GM19455 (cell line): ENCODE results near the gene ADD1.

Source experiments
- ATAC-seq: cut with Tn5 transposase; IDR thresholded peaks from one replicate; pipeline ENCODE4 v1.9.1; 2021; ENCODE audit not compliant: unreplicated experiment

Gene ADD1

DNA sequence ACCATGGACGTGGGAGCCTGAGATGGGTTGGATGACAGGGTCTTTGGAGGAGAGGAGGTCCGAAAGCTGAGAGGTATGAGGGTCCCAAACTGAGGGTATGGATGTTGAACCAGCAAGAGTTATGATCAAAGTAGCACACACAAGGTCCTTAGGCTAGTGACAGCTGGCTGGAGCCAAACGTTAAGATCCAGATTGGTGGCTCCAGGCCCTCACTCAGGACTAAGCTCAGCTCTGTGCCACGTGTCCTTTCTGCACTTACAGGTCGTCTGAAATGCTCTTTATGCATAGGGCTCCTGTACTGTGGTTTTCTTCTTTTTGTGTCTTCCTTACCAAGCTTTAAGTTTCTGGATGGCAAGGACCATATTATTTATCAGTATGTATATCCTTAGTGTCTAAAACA lies 35.4 kb downstream of the ADD1 start:
- no peak for ATAC-seq

DNA sequence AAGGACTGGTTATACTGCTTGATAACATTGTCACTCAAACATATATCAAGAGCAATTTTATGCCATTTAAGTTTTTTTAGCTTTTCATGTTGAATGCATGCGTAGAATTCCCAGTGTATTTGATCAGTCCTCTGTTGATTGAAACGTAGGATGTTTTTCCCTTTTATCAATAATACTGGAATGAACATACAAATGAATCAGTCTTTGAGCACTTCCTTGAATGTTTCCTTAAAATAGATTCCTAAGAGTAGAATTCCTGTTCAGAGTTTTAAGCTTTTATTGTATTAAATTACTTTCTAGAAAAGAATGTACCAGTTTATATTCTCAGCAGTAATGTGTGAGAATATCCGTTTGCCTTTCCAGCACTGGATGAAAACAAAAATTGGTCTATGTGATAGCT lies 37.8 kb downstream of the ADD1 start:
- no peak for ATAC-seq

DNA sequence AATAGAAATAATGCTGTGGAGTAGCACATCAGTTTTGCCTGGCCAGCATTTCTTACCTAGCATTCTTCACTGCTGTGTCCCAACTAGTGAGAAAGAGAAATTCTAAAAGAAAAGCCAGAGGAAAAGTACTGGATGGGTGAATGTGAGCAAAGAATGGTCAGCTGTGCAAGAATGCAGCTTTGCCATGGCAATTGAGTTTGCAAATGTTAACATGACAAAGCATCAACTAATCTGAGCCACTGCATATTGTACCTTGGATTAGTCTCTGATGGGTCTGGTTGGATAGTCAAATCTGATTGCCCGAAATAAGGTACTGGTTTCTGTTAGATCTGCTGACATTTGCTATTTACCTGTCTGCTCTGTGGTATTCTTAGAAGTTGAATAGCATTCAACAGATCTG lies 38.7 kb downstream of the ADD1 start:
- no peak for ATAC-seq

DNA sequence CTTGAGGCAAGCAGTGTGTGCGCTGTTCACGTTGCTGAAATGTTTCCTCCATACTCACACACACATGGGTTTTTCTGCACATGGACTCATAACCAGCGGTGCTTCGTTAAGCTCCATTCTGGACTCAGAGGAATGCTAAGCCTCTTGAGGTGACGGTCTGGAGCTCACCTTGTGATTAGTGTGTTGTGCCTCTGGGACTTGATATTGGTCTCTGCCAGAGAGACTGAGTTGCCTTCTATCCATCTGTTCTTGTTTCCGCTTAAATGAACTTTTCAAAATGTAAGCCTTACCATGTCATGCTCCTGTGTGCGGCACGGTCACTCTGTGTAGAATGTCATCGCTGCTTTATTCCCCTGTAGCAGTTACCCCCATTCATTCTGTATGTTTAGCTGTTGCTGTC lies 42.5 kb downstream of the ADD1 start:
- no peak for ATAC-seq

DNA sequence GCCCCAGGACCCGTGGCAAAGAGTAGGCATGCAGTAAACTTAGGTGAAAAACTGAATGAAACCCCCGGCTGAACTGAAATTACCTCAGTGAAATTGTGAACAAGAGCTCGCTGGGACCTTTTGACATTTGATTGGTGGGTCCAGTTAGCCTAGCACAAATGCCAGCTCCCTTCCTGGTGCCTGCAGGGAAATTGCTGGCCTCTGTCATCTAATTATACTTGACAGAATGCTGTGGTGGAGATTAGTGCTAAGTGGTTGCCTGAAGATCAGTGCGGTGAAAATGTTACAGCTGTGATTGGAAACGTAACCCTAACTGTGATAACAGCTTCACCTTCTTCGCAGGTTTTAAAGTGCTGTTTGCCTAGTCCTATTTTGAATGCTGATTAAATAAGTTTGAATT lies 43.0 kb downstream of the ADD1 start:
- no peak for ATAC-seq

DNA sequence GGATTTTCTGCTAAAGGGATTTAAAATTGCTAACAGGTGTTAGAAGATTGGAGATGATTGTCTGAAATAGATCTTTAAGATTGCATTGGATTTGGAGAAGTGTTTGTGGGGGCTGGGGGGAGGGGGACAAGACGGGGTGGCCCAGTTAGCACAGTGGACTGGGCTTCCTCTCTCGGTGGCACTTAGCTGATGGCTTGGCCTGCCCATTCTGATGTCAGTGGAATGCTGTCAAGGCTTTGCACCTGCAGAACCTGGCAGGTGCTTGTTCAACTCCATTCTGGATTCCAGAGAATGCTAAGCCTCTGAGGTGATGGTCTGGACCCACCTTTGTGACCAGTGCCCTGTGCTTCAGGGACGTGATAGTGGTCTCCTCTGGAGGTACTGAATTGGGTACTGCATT lies 43.7 kb downstream of the ADD1 start:
- ATAC-seq: no peak

DNA sequence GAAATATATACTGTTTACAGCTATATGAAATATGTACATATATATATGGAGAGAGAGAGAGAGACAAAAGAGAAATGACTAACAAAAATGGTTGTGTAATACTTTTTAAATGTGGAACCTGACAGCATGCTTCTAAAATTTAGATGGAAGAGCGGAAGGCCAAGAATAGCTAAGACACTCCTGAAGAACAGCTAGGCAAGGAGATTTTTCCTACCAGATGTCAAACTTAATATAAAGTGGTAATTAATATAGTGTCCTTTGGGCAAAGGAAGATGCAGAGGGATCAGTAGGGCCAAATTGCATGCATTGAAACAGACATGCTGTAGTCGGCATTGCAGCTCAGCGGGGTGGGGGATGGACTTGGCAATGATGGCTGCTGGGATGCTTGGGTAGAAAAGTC lies 45.2 kb downstream of the ADD1 start:
- ATAC-seq: no peak

DNA sequence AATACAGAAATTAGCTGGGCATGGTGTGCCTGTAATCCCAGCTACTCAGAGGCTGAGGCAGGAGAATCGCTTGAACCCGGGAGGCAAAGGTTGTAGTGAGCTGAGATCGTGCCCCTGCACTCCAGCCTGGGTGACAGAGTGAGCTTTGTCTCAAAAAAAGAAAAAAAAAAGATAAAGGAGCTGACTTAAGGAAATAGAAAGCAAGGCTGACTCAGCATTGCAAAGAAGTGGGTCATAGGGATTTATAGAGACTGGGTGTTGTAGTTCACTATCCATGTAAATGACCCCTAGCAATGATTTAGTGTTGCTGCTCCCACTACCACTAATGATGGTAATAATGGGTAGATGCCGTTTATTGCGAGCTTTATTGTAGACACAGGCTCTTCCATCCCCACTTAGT lies 47.6 kb downstream of the ADD1 start:
- ATAC-seq: no peak

DNA sequence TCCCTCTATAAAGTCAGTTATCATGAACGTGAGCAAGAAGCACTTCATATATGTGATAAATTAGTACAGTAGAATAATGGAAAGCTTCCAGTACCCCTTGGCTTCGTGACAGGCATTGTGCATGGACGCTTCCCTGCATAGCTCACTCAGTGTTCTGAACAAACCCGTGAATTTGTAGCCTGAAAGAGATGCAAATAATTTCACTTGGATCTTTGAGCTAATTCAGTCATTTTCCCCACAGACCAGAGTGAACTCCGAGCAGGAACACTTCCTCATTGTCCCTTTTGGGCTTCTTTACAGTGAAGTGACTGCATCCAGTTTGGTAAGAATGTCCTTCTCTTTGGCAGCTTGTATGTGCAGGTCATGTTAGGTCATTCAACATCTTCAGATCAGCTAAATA lies 50.1 kb downstream of the ADD1 start:
- no peak for ATAC-seq

DNA sequence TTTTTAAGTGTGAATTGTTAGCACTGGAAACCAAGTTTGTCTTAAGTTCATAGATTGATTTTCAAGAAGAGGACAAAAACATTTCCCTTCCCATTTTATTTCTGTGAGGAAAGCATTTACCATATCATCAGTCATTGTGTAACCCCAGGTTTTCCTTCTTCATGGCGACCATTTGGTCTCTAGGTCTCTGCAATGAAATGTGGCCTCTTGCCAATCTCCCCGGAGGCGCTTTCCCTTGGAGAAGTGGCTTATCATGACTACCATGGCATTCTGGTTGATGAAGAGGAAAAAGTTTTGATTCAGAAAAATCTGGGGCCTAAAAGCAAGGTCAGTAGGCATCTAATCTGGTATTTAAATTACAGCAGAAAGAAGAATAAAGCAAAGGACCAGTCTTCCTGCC lies 54.4 kb downstream of the ADD1 start:
- no peak for ATAC-seq

DNA sequence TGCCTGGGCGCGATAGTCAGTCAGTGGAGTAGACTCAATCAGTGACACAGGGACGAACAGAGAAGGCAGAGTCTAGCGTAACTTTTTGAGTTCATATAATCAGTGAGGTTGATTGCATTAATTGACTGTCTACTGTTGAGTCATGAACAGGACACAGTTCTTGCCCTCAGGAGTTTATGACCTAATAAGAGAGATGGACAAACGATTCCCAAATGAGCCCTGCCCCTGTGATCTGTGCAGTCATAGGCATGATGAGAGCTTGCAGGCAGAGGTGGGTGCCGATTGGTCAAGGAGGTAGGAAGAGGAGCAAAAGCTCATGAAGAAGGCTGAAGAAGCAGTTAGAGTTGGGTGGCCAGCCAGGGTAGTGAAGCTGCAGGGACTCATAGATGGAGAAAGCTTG lies 57.1 kb downstream of the ADD1 start:
- no peak for ATAC-seq

DNA sequence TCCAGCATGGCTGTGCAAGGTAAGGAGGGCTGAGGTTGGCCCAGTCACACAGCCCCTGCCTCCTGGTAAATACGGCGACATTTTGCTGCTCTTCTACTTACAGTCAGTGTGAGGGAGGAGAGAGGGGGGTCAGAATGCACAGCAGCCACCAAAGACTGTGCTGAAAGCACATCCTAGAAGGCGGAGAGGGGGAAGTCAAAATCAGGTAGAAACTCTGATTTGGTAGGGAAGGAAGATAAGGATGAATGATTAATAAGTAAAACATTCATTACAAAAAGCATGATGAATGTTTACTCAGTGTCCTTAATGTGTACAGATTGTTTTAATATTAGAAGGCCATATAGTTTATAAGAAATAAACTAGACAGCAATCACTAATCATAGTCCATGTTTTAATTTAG lies 57.5 kb downstream of the ADD1 start:
- ATAC-seq: no peak

DNA sequence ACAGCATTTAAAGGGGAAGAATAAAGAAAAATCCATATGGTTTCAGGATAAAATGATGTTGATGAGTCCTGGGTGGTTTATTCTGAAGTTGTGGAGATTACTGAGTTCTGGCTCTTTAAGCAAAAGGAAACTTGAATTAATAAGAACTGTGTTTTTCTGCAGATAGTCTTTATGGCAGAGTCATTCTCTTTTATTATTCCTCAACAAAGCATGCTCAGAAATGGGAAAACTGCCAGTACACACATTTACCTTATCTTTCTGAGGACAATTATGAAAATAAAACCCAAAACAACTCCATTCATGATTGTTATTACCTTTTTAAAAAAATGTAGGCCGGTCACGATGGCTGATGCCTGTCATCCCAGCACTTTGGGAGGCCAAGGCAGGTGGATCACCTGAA lies 58.5 kb downstream of the ADD1 start:
- ATAC-seq: no peak

DNA sequence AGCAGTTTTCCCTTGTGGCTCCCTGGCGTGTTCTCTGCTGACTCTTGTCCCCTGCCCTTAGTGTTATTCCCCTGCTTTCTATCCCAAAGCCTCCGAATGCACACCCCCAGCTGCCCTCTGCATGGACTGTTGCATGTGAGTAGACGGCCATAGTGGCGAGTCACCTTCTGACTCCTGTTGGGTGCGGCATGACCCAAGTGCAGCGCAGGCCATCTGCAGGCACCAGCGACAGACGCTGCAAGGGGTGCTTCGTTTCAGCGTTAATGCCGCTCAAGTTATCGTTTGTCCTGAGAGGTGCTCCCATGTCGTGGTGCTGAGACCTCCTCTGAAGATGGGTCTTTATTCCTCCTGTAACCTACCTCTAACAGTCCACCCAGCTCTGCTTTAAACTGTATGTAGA lies 61.9 kb downstream of the ADD1 start:
- ATAC-seq: no peak

DNA sequence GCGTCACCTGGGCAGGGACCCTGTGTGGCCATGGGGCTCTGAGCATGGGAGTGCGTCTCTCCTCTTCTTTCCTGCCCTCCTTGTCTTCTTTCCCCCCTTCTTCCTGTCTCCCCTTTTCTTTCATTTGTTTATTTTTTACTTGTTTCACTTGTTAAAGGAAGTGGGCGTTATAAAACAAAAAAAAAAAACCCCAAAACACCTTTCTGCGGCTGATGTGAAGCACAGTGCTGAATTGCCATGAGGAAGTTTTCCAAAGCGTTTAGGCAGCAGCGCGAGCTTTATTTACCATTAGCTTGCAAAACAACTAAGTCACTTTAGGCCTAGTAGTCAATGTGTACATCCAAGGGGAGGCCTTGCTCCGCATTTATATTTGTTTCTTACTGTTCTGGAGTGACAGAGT lies 62.6 kb downstream of the ADD1 start:
- ATAC-seq: no peak

DNA sequence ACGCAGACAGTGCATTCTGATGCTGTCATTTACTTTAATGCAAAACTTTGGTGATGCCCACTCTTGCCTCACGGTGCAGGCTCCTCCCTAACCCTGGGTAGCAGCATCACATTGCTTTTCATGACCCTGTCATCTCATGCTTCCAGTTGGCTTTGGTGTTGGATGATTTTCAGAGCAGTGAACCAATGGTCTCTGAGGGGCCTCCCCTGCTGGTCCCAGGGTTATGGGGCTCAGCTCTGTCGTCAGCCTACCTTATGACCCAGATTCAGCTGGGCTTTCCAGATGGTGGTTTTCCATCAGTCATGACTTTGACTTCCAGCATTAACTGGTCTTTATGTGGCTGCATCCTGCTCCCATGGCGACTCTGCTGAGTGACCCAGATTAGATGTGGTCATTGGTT lies 63.6 kb downstream of the ADD1 start:
- no peak for ATAC-seq

DNA sequence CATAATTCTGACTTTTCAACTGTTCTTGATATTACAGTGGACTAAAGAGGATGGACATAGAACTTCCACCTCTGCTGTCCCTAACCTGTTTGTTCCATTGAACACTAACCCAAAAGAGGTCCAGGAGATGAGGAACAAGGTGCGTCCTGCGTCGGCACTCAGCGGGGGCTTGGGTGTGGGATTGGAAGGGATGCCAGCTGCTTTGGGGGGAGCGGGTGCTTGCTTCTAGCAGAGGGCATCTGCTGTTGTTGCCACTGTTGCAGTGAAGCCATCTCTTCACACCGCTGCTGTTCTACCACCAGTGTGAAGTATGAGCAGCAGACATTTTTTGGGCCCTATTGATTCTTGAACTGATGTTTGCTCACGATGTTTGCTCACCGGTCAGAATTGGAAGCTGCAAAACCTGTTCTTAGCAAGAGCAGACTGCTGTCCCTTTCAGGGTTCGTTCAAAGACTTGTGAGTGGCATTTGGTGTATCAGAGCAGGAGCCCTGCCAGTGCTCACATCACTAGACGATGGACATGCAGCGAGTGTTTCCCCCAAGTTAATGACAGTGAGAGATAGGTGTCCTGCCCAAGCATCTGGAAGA lies 64.2 kb downstream of the ADD1 start:
- ATAC-seq: no peak

DNA sequence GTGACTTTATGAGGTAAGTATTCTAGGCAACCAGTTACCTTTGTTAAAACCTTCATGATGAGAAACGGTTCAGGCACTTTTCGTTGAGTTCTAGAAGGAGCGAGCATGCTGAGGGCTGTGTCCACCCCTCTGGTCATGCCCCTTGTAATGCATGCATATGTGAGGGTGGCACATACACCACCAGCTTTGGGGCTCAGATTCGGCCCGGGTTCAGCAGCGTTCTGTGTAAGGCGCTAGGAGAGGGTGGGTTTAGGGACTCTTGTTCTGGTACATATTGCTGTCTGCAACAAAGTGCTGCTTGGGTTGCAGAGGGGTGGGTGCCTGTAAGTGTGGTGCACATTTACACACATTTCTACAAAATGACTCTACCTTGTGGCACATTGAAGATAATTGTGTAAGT lies 65.0 kb downstream of the ADD1 start:
- no peak for ATAC-seq

DNA sequence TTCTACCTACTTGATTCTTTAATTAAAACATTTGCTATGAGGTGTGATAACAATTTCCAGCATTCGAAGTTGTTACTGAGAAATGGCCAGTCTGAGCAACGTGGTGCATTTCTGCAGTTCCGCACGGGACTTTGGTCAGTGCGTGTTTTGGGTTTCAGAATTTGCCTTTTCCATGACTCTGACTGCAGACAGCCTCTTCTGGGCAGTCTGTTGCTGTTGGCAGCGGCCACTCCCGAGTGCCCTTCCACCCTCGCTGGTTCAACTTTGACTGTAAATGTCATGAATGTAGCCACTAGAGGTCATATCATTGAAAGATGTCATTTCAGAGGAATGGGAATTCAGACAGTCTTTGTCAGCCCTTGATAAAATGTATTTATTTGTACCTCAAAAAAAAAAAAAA lies 65.9 kb downstream of the ADD1 start:
- no peak for ATAC-seq

DNA sequence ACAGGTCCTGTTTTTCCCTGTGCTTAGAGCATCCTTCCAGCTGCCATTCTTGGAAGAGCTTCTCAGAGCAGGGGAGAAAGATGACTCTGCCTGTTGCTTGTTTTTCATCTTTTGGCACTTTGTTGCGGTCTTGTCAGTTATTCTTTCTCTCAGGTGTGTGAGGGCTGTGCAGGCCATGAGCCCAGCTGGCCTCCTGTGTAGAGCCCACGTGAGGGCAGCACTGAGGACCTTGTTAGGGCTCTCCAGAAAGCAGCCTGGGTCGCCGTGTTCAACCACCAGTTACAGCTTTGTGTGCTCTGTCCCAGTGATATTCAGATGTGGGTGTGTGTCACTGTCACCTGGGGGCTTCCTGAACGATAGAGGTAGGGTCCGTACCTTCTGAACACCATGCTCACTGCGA lies 66.8 kb downstream of the ADD1 start:
- no peak for ATAC-seq

DNA sequence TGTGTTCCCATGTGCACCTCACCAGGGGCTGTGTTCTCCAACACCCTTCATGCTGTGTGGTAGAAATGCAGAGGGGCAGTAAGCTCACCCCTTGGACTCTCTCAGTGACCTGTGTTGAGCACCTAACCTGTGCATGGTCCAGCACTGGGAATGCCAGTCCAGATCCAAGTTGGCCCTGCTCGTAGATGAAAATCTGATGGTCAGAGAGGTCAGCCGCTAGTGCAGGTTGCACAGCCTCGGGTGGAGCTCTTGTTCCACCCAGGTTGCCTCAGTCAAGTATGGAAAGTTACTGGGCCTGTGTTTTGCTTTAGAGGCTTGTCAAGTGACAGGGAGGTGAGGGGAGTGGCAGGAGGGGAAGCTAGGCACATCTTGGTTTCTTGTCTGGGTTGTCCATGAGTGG lies 68.2 kb downstream of the ADD1 start:
- no peak for ATAC-seq

DNA sequence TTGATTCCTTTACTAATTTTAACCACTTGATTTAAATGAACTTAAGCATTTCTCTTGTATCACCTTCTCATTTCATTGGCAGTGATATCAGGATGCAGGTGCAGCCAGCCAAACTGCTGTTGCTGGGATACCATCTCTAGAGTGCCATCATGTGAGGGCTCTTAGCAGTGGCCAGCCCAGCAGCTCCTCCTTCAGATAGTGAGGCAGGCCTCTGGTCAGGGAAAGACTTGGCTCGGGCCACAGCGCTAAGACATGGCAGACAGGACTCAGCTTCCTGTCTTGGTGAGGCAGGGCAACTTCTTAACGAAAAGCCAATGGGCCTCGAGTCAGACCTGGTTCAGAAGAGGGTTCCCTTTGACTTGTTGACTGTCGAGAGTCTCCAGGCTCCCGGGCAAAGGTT lies 69.5 kb downstream of the ADD1 start:
- ATAC-seq: no peak

DNA sequence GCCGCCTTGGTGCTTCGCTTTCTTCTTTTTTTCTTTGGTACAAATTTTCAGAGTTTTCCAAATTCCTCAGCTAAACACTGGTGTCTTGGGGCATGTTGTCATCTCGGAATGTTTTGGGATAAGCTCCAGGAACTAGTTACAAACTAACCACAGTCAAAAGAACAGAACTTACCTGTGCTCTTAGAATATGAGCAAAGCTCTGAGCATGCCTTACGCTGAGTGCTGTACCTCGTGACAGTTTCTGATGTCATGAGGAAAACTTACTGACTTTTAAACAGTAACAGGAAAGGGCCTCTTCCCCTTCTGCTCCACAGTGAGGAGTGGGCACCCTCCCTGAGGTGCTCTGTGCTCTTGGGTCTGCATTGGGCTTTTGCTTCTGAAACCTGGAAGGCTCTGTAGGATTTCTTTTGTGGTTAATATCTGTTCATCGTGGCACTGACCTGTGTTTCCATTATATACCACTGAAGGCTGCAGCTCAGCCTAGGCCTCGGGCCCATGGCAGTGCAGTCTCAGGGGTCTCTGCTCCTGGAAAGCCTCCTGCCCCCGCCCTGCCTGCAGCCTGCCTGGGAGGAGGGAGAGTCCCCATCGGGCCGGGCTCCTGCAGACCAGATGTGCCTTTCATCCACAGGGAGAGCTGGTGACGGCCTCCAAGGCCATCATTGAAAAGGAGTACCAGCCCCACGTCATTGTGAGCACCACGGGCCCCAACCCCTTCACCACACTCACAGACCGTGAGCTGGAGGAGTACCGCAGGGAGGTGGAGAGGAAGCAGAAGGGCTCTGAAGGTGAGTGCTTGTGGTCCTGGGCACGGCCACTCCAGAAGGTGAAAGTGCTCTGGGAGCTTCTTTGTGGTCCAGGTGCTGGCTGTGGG lies 70.8 kb downstream of the ADD1 start:
- no peak for ATAC-seq
